Measurements from ENCODE around the gene SAMD13. TPM values are rescaled to one million over a fixed set of nuclear protein-coding genes. Genes with fewer than 3 reads are reported as not detected.

Gene SAMD13
- total RNA-seq, 1 experiment from 2014 or later = 0.61 TPM

GRCh38 chr1:84345220-84345619, 43.7 kb downstream of the SAMD13 start:
- H3K27ac ChIP-seq (ENCODE audit: insufficient read length, low read depth, low read length) = no peak overlapping the region
- no peak overlapping the region for H3K9ac ChIP-seq (ENCODE audit: extremely low read depth, insufficient read length, low read length)
- no peak overlapping the region for H4K5ac ChIP-seq (ENCODE audit: insufficient read length, low read depth, low read length)
- no peak overlapping the region for H3K56ac ChIP-seq (ENCODE audit: insufficient read length, low read depth, low read length)
- no peak overlapping the region for H2BK15ac ChIP-seq (ENCODE audit: low read depth, low read length)
- no peaks in the 10 kb centered on the region for H3K79me2 ChIP-seq (ENCODE audit: insufficient read depth, low read length)
- H3K4me3 Mint-ChIP-seq = no peak overlapping the region
- H3K23me2 ChIP-seq (ENCODE audit: insufficient read length, low read depth, low read length, poor library complexity, severe bottlenecking) = no peaks in the 10 kb centered on the region
- no peaks in the 10 kb centered on the region for H3K79me1 ChIP-seq (ENCODE audit: insufficient read depth, low read depth, low read length, poor library complexity, severe bottlenecking)
- no peaks in the 10 kb centered on the region for H4K20me1 ChIP-seq (ENCODE audit: control insufficient read depth, insufficient read depth, insufficient read length)
- H3K9me3 Mint-ChIP-seq = peaks cover 0 to 6% of the 10 kb centered on the region in 2 experiments; a peak in 2 of 5 replicates
- no peaks in the 10 kb centered on the region for H3K9me3 ChIP-seq (ENCODE audit: control insufficient read depth, low read depth, low read length)
- no peak overlapping the region for H2AFZ ChIP-seq (ENCODE audit: low read length)
- H3K14ac ChIP-seq (ENCODE audit: insufficient read depth, low read length) = no peak overlapping the region
- no peak overlapping the region for H3K4me2 ChIP-seq (ENCODE audit: insufficient read depth, insufficient read length, low read length)
- no peak overlapping the region for H2AK5ac ChIP-seq (ENCODE audit: insufficient read length, low read length)
- no peak for DNase-seq
- H3T11ph ChIP-seq (ENCODE audit: low read length) = no peak overlapping the region
- H3K27me3 ChIP-seq (ENCODE audit: insufficient read depth, low read length) = no peaks in the 10 kb centered on the region
- H4K8ac ChIP-seq (replicated peaks; ENCODE audit: insufficient read length, low read depth, low read length) = no peak overlapping the region
- no peak overlapping the region for H2BK12ac ChIP-seq (ENCODE audit: insufficient read length, low read depth, low read length)
- no peak overlapping the region for H3K23ac ChIP-seq (ENCODE audit: insufficient read length, low read depth, low read length)
- H3K4me1 Mint-ChIP-seq = no peaks in the 10 kb centered on the region
- no peaks in the 10 kb centered on the region for H3K4me1 ChIP-seq (ENCODE audit: insufficient read depth, low read length)
- H4K91ac ChIP-seq (ENCODE audit: insufficient read length, low read depth, low read length) = no peak overlapping the region
- no peak for TF ChIP-seq CTCF (conservative IDR thresholded peaks at IDR 0.05)
- H2BK120ac ChIP-seq (ENCODE audit: low read depth, low read length, poor library complexity, severe bottlenecking) = no peak overlapping the region
- WGBS (ENCODE audit: extremely low coverage, insufficient read length, low lambda C conversion rate) = no CpG with 5 or more reads among the region's 2 CpGs
- H3K27ac Mint-ChIP-seq = no peak overlapping the region
- no peak overlapping the region for H3K18ac ChIP-seq (ENCODE audit: insufficient read length, low read depth, low read length)
- H3K36me3 Mint-ChIP-seq (ENCODE audit: insufficient read depth in 1 of 3, low read depth in 3 of 3) = no peaks in the 10 kb centered on the region
- no peak overlapping the region for H3K4ac ChIP-seq (ENCODE audit: low read depth, low read length)
- no peak overlapping the region for H2BK20ac ChIP-seq (ENCODE audit: low read depth, low read length, poor library complexity, severe bottlenecking)
- no peak overlapping the region for H2BK5ac ChIP-seq (ENCODE audit: insufficient read length, low read length)
- no peaks in the 10 kb centered on the region for H3K27me3 Mint-ChIP-seq (ENCODE audit: low read depth)
